MM.1S (cell line): ENCODE results near the gene CTAG2.
"Not testable (repeated sequence)": the region's sequence is repeated elsewhere in the genome, so short reads cannot be mapped to it uniquely, and the experiment has no call there.

Experiments used
- DNase-seq: peaks from one replicate; pipeline ENCODE4 v3.0.0-alpha.2; 2015
- H2AFZ ChIP-seq: fragments of 300-600 bp; sonication (generic); 2 replicates; pipeline ENCODE4 v1.6.0; 2016; ENCODE audit warnings: antibody characterized with exemption, low read length
- H3F3A ChIP-seq: fragments of 300-600 bp; sonication (generic); 2 replicates; pipeline ENCODE4 v1.6.1; 2016; ENCODE audit warnings: mild to moderate bottlenecking, antibody characterized with exemption, low read length, moderate library complexity, mixed read lengths; ENCODE audit not compliant: insufficient read depth
- H3K27ac ChIP-seq: fragments of 300-600 bp; sonication (generic); 2 replicates; pipeline ENCODE4 v1.5.1; 2016; ENCODE audit warnings: mild to moderate bottlenecking, low read length
- H3K27me3 ChIP-seq: fragments of 300-600 bp; sonication (generic); replicated peaks from 2 replicates; pipeline ENCODE4 v1.6.0; 2016; ENCODE audit warnings: low read length; ENCODE audit not compliant: insufficient read depth
- H3K36me3 ChIP-seq: fragments of 300-600 bp; sonication (generic); replicated peaks from 2 replicates; pipeline ENCODE4 v1.6.1; 2016; ENCODE audit warnings: mild to moderate bottlenecking, low read length, mixed read lengths; ENCODE audit not compliant: insufficient read depth
- H3K4me1 ChIP-seq: fragments of 300-600 bp; sonication (generic); 2 replicates; pipeline ENCODE4 v1.6.1; 2016; ENCODE audit warnings: low read length, mixed read lengths
- H3K4me2 ChIP-seq: fragments of 300-600 bp; sonication (generic); 2 replicates; pipeline ENCODE4 v1.6.0; 2016; ENCODE audit warnings: low read depth, low read length
- H3K4me3 ChIP-seq: fragments of 300-600 bp; sonication (generic); 2 replicates; pipeline ENCODE4 v1.5.1; 2016; ENCODE audit warnings: low read length, mixed read lengths
- H3K79me2 ChIP-seq: fragments of 300-600 bp; sonication (generic); 2 replicates; pipeline ENCODE4 v1.6.1; 2016; ENCODE audit warnings: mixed run types, low read length, mixed read lengths
- H3K9ac ChIP-seq: fragments of 300-600 bp; sonication (generic); 2 replicates; pipeline ENCODE4 v1.6.1; 2016; ENCODE audit warnings: low read length, mixed read lengths
- H3K9me2 ChIP-seq: fragments of 300-600 bp; sonication (generic); replicated peaks from 2 replicates; pipeline ENCODE4 v1.6.1; 2016; ENCODE audit warnings: mild to moderate bottlenecking, low read length, mixed read lengths; ENCODE audit not compliant: insufficient read depth
- H3K9me3 ChIP-seq: fragments of 300-600 bp; sonication (generic); replicated peaks from 2 replicates; pipeline ENCODE4 v1.6.1; 2016; ENCODE audit warnings: mild to moderate bottlenecking, low read length, mixed read lengths; ENCODE audit not compliant: insufficient read depth
- H4K20me1 ChIP-seq: fragments of 300-600 bp; sonication (generic); 2 replicates; pipeline ENCODE4 v1.6.1; 2016; ENCODE audit warnings: mild to moderate bottlenecking, low read length, moderate library complexity, mixed read lengths; ENCODE audit not compliant: insufficient read depth
- EZH2 ChIP-seq: fragments of 300-600 bp; sonication (generic); optimal IDR thresholded peaks from 2 replicates; pipeline ENCODE3; 2017; ENCODE audit warnings: low read depth, mild to moderate bottlenecking, antibody characterized with exemption, low read length, mixed read lengths
- EZH2phosphoT487 ChIP-seq: fragments of 300-600 bp; sonication (generic); IDR thresholded peaks from 2 replicates; pipeline ENCODE4 v1.6.1; 2018; ENCODE audit warnings: antibody characterized with exemption, low read length
- TF ChIP-seq, protein P1 (sequence below): fragments of 300-600 bp; sonication (generic); IDR thresholded peaks from 2 replicates; pipeline ENCODE4 v1.5.1; 2016; ENCODE audit warnings: antibody characterized with exemption, low read length, mixed read lengths

Gene CTAG2

GRCh38 chrX:154693394-154693793 is 40.0 kb upstream of the CTAG2 start:
- H3K27ac ChIP-seq: no peak overlapping the region
- no peak for DNase-seq
- H3K9me2 ChIP-seq: no peaks in the 10 kb centered on the region
- no peaks in the 10 kb centered on the region for H3K4me1 ChIP-seq
- H3K79me2 ChIP-seq: no peaks in the 10 kb centered on the region
- no peaks in the 10 kb centered on the region for H3K27me3 ChIP-seq
- no peak overlapping the region for H3K4me2 ChIP-seq
- no peak overlapping the region for H2AFZ ChIP-seq
- H3K4me3 ChIP-seq: no peak overlapping the region
- H3K9me3 ChIP-seq: no peaks in the 10 kb centered on the region
- no peaks in the 10 kb centered on the region for H3F3A ChIP-seq
- no peaks in the 10 kb centered on the region for H4K20me1 ChIP-seq
- TF ChIP-seq, protein P1, sequence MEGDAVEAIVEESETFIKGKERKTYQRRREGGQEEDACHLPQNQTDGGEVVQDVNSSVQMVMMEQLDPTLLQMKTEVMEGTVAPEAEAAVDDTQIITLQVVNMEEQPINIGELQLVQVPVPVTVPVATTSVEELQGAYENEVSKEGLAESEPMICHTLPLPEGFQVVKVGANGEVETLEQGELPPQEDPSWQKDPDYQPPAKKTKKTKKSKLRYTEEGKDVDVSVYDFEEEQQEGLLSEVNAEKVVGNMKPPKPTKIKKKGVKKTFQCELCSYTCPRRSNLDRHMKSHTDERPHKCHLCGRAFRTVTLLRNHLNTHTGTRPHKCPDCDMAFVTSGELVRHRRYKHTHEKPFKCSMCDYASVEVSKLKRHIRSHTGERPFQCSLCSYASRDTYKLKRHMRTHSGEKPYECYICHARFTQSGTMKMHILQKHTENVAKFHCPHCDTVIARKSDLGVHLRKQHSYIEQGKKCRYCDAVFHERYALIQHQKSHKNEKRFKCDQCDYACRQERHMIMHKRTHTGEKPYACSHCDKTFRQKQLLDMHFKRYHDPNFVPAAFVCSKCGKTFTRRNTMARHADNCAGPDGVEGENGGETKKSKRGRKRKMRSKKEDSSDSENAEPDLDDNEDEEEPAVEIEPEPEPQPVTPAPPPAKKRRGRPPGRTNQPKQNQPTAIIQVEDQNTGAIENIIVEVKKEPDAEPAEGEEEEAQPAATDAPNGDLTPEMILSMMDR: no peak
- H3K9ac ChIP-seq: no peak overlapping the region
- H3K36me3 ChIP-seq: no peaks in the 10 kb centered on the region

DNA sequence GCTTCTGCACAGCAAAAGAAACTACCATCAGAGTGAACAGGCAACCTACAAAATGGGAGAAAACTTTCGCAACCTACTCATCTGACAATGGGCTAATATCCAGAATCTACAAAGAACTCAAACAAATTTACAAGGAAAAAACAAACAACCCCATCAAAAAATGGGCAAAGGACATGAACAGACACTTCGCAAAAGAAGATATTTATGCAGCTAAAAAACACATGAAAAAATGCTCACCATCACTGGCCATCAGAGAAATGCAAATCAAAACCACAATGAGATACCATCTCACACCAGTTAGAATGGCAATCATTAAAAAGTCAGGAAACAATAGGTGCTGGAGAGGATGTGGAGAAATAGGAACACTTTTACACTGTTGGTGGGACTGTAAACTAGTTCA is 37.1 kb upstream of the CTAG2 start:
- not testable (repeated sequence) for DNase-seq, H3K4me1 ChIP-seq, H3K9me3 ChIP-seq, H3K27ac ChIP-seq, H3K36me3 ChIP-seq, H3K4me3 ChIP-seq, H3K27me3 ChIP-seq, H3K9ac ChIP-seq, H4K20me1 ChIP-seq, H3F3A ChIP-seq, H3K4me2 ChIP-seq, H3K9me2 ChIP-seq, H2AFZ ChIP-seq, H3K79me2 ChIP-seq

DNA sequence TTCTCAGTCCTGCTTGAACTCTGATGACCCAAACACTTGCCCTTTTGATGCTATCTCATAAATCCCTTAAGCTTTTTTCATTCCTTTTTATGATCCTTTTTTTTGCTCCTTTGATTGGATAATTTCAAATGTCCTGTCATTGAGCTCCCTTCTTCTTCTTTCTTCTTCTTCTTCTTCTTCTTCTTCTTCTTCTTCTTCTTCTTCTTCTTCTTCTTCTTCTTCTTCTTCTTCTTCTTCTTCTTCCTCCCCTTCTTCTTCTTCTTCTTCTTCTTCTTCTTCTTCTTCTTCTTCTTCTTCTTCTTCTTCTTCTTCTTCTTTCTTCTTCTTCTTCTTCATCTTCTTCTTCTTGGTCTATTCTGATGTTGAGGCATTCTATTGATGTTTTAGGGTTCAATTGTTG is 18.7 kb upstream of the CTAG2 start:
- H3K4me3 ChIP-seq, H2AFZ ChIP-seq, H3K9me2 ChIP-seq, H3K27ac ChIP-seq, H3K4me2 ChIP-seq, H3K79me2 ChIP-seq, H4K20me1 ChIP-seq, DNase-seq, H3K9ac ChIP-seq, H3K27me3 ChIP-seq, H3F3A ChIP-seq, H3K36me3 ChIP-seq, H3K4me1 ChIP-seq, H3K9me3 ChIP-seq: not testable (repeated sequence)

DNA sequence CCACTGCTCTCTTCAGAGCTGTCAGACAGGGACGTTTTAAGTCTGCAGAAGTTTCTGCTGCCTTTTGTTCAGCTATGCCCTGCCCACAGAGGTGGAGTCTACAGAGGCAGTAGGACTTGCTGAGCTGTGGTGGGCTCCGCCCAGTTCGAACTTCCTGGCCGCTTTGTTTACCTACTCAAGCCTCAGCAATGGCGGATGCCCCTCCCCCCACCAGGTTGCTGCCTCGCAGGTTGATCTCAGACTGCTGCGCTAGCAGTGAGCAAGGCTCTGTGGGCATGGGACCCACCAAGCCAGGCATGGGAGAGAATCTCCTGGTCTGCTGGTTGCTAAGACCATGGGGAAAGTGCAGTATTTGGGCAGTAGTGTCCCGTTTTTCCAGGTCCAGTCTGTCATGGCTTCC is 17.5 kb upstream of the CTAG2 start:
- H3K9me3 ChIP-seq, DNase-seq, H3F3A ChIP-seq, H3K36me3 ChIP-seq, H3K4me2 ChIP-seq, H3K4me3 ChIP-seq, H3K9me2 ChIP-seq, H4K20me1 ChIP-seq, H2AFZ ChIP-seq, H3K27ac ChIP-seq, H3K27me3 ChIP-seq, H3K9ac ChIP-seq, H3K4me1 ChIP-seq, H3K79me2 ChIP-seq: not testable (repeated sequence)

DNA sequence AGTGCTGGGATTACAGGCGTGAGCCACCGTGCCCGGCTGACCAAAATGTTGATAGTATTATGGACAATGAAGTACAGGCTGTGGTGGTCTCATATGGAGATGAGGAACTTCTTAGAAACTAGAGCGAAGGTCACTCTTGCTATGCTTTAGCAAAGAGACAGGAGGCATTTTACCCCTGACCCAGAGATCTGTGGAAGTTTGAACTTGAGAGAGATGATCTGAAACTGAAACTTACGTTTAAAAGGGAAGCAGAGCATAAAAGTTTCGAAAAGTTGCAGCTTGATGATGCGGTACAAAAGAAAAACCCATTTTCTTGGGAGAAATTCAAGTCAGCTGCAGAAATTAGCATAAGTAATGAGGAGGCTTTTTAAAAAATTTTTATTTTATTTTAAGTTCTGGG is 8.5 kb upstream of the CTAG2 start:
- Histone ChIP-seq H3K9ac (no peak overlapping the region), H3K9me3 (no peaks in the 10 kb centered on the region), H3K27me3 (no peaks in the 10 kb centered on the region), H4K20me1 (no peaks in the 10 kb centered on the region), H3K27ac (peak overlapping the region; percentile 35; the same call in 1 of the 2 replicates), H3K79me2 (no peaks in the 10 kb centered on the region), H3K4me1 (peaks cover 10% of the 10 kb centered on the region), H2AFZ (no peak overlapping the region), H3K4me2 (peak overlapping the region; percentile 29; the same call in 1 of the 2 replicates), H3K9me2 (no peaks in the 10 kb centered on the region), H3F3A (peaks cover 8% of the 10 kb centered on the region; the same call in 1 of the 2 replicates), H3K36me3 (no peaks in the 10 kb centered on the region), H3K4me3 (no peak overlapping the region)
- TF ChIP-seq EZH2: no peak
- no peak for TF ChIP-seq EZH2phosphoT487
- TF ChIP-seq, protein P1: no peak
- peak; percentile 63 for DNase-seq
